GM23248 (cell line): ENCODE results near the gene HEG1.

Experiments used
- EZH2 ChIP-seq: fragments of 200-600 bp; sonication (generic); IDR thresholded peaks from 2 replicates; pipeline ENCODE4 v1.6.1; 2018; ENCODE audit warnings: antibody characterized with exemption, mild to moderate bottlenecking; ENCODE audit not compliant: insufficient read depth, poor library complexity, severe bottlenecking
- EZH2phosphoT487 ChIP-seq: fragments of 200-600 bp; sonication (generic); IDR thresholded peaks from 2 replicates; pipeline ENCODE4 v1.6.1; 2018; ENCODE audit warnings: antibody characterized with exemption, moderate library complexity, mild to moderate bottlenecking, low read depth; ENCODE audit not compliant: insufficient read depth

- TF ChIP-seq EZH2phosphoT487 (no peak), EZH2 (no peak)
Measured at GRCh38 chr3:125014570-125015179, 41.1 kb downstream of the HEG1 start.
